DND-41 (cell line): ENCODE measurements around the gene BTK.

Experiments
- ATAC-seq: fragments of 200-7000 bp; cut with Tn5 transposase; 3 replicates; pipeline ENCODE4 v1.9.1; 2021; ENCODE audit warnings: low read depth; ENCODE audit not compliant: insufficient read depth
- DNase-seq: peaks from one replicate; pipeline ENCODE4 v3.0.0-alpha.2; 2020
- H2AFZ ChIP-seq: 2 replicates; pipeline ENCODE4 v1.6.0; 2012; ENCODE audit warnings: low read depth, low read length
- H3K27ac ChIP-seq: 2 replicates; pipeline ENCODE4 v1.5.1; 2012; ENCODE audit warnings: low read length, inconsistent platforms
- H3K27me3 ChIP-seq: fragments of 200-600 bp; sonication (generic); 2 replicates; pipeline ENCODE4 v1.6.0; 2012; ENCODE audit warnings: low read length, mild to moderate bottlenecking, inconsistent platforms; ENCODE audit not compliant: insufficient read depth, poor library complexity
- H3K36me3 ChIP-seq: 2 replicates; pipeline ENCODE4 v1.5.1; 2012; ENCODE audit warnings: low read length, inconsistent platforms; ENCODE audit not compliant: insufficient read depth
- H3K4me1 ChIP-seq: 2 replicates; pipeline ENCODE4 v1.5.1; 2012; ENCODE audit warnings: mild to moderate bottlenecking, low read length; ENCODE audit not compliant: insufficient read depth
- H3K4me2 ChIP-seq: 2 replicates; pipeline ENCODE4 v1.6.0; 2012; ENCODE audit warnings: mild to moderate bottlenecking, moderate library complexity, low read length, inconsistent platforms; ENCODE audit not compliant: insufficient read depth
- H3K4me3 ChIP-seq, 2 experiments: fragments of 200-600 bp in 1 of 2; shearing (Covaris generic) in 1 of 2; 2 replicates each; pipeline ENCODE4 v1.5.1; 2012 to 2016; ENCODE audit warnings: inconsistent platforms in 2 of 2, low read length in 2 of 2, mild to moderate bottlenecking in 2 of 2, low read depth in 1 of 2, moderate library complexity in 1 of 2
- H3K79me2 ChIP-seq: 2 replicates; pipeline ENCODE4 v1.6.0; 2012; ENCODE audit warnings: low read length, inconsistent platforms; ENCODE audit not compliant: insufficient read depth
- H3K9ac ChIP-seq: 2 replicates; pipeline ENCODE4 v1.6.0; 2012; ENCODE audit warnings: low read depth, mild to moderate bottlenecking, inconsistent platforms, low read length, moderate library complexity
- H3K9me3 ChIP-seq: 2 replicates; pipeline ENCODE4 v1.5.1; 2012; ENCODE audit warnings: low read length, moderate library complexity, mild to moderate bottlenecking, inconsistent platforms; ENCODE audit not compliant: insufficient read depth, severe bottlenecking
- H4K20me1 ChIP-seq: 2 replicates; pipeline ENCODE4 v1.6.0; 2012; ENCODE audit warnings: low read length; ENCODE audit not compliant: insufficient read depth
- CTCF ChIP-seq: IDR thresholded peaks from 2 replicates; pipeline ENCODE4 v1.5.1; 2012; ENCODE audit warnings: borderline replicate concordance, low read length, moderate library complexity, mild to moderate bottlenecking; ENCODE audit not compliant: poor library complexity, severe bottlenecking; ENCODE audit errors: extremely low read depth
- EZH2 ChIP-seq: IDR thresholded peaks from 3 replicates; pipeline ENCODE4 v1.6.1; 2012; ENCODE audit warnings: borderline replicate concordance, low read depth, mild to moderate bottlenecking, moderate library complexity, low read length, inconsistent platforms; ENCODE audit not compliant: severe bottlenecking

BTK gene

GRCh38 chrX:101385795-101386541 is at the start of gene BTK:
Gene BTK, minus strand, starts transcription at chrX:101386191. Its CDS starts 10,907 bp downstream, at chrX:101375284.
- Histone ChIP-seq H3K9ac (no peak within 1 kb of the TSS), H2AFZ (no peak within 1 kb of the TSS), H3K27me3 (no peaks in the 10 kb centered on the region), H3K9me3 (no peaks in the 10 kb centered on the region), H4K20me1 (no peaks in the 10 kb centered on the region), H3K4me2 (no peak within 1 kb of the TSS), H3K79me2 (peaks cover under 1% of the 10 kb centered on the region), H3K4me1 (peaks cover 12% of the 10 kb centered on the region), H3K27ac (no peak within 1 kb of the TSS), H3K36me3 (no peaks in the 10 kb centered on the region), H3K4me3 (no peak within 1 kb of the TSS)
- DNase-seq (no peak), ATAC-seq (no peak)
- no peak for TF ChIP-seq EZH2
- TF ChIP-seq CTCF = no peak

- Histone ChIP-seq H3K9me3 (no peaks in the 10 kb centered on the region), H3K9ac (no peak overlapping the region), H4K20me1 (no peaks in the 10 kb centered on the region), H3K27me3 (no peaks in the 10 kb centered on the region), H3K4me1 (no peaks in the 10 kb centered on the region), H3K27ac (no peak overlapping the region), H2AFZ (no peak overlapping the region), H3K4me2 (no peak overlapping the region), H3K36me3 (no peaks in the 10 kb centered on the region), H3K79me2 (no peaks in the 10 kb centered on the region), H3K4me3 (no peak overlapping the region)
- ATAC-seq (no peak), DNase-seq (no peak)
- TF ChIP-seq EZH2 = no peak
- TF ChIP-seq CTCF = no peak
These were observed 44.6 kb upstream of the BTK start for GRCh38 chrX:101430457-101431078.

GRCh38 chrX:101429934-101430333 is 43.9 kb upstream of the BTK start:
- DNase-seq (no peak), ATAC-seq (no peak)

More at GRCh38 chrX:101429934-101430333, 43.9 kb upstream of the BTK start:
- Histone ChIP-seq H3K4me1 (no peaks in the 10 kb centered on the region), H3K36me3 (no peaks in the 10 kb centered on the region), H3K79me2 (no peaks in the 10 kb centered on the region), H2AFZ (no peak overlapping the region), H3K9ac (no peak overlapping the region), H4K20me1 (no peaks in the 10 kb centered on the region), H3K27ac (no peak overlapping the region), H3K9me3 (no peaks in the 10 kb centered on the region), H3K27me3 (no peaks in the 10 kb centered on the region), H3K4me3 (no peak overlapping the region), H3K4me2 (no peak overlapping the region)
- no peak for TF ChIP-seq CTCF
- TF ChIP-seq EZH2 = no peak
